Liver (tissue), 3 donors: Measurements from ENCODE around the gene MBD3L3.

Experiments
- JUND ChIP-seq, 2 donors: IDR thresholded peaks; 2 replicates each; pipeline ENCODE4 v1.6.1; 2016; ENCODE audit warnings: antibody characterized with exemption in 2 of 2
- YY1 ChIP-seq: IDR thresholded peaks from 2 replicates; pipeline ENCODE4 v1.6.1; 2016; ENCODE audit warnings: antibody characterized with exemption, mild to moderate bottlenecking
- TF ChIP-seq, protein P1 (sequence below): fragments of 150-350 bp; IDR thresholded peaks from 2 replicates; pipeline ENCODE4 v1.5.1; 2017; ENCODE audit warnings: improper control_type of control experiment, low read depth, low read length; ENCODE audit not compliant: missing input control
- donor health status: healthy.
- donor health status: healthy.

DNA sequence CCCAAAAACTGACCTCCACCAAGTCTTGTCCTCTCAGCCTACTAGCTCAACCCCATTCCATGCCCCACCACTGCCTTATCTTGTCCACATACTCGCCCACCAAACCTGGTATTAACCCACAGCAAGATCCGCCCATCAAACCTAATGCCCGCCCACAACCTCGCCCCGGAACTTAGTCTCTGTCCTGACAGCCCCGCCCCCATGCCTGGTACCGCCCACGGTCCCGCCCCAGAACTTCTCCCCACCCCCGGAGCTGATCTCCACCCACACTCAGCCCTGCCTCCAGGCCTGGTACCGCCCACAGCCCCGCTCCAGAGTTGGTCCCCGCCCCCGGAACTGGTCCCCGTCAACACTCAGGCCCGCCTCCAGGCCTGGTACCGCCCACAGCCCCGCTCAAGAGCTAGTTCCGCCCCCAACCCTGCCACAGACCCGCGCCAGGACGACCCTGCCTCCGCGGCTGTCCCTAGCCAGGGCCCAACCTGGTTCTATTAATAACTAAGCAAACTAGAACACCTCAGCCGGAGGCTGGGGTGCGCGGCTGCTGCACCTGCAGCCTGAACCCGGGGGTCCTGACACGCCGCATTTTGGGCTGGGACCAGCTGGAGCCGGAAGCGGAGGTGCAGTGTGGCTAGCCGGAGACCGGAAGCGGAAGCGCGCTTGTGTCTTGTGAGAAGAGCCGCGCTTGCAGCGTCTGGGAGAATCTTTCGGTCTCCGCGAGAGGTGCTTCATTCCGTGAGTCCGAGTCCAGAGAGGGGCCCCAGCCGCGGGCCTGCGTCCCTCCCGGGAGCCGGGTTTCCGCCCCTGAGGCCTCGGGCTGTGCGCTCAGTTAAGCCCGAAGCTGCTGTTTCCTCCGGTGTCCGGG is 10.8 kb upstream of the MBD3L3 start, which contains the start of gene ZNF557:
- peak in 1 of 2 donors; percentile 50 for TF ChIP-seq JUND (IDR thresholded peaks at IDR 0.05)
- TF ChIP-seq, protein P1, sequence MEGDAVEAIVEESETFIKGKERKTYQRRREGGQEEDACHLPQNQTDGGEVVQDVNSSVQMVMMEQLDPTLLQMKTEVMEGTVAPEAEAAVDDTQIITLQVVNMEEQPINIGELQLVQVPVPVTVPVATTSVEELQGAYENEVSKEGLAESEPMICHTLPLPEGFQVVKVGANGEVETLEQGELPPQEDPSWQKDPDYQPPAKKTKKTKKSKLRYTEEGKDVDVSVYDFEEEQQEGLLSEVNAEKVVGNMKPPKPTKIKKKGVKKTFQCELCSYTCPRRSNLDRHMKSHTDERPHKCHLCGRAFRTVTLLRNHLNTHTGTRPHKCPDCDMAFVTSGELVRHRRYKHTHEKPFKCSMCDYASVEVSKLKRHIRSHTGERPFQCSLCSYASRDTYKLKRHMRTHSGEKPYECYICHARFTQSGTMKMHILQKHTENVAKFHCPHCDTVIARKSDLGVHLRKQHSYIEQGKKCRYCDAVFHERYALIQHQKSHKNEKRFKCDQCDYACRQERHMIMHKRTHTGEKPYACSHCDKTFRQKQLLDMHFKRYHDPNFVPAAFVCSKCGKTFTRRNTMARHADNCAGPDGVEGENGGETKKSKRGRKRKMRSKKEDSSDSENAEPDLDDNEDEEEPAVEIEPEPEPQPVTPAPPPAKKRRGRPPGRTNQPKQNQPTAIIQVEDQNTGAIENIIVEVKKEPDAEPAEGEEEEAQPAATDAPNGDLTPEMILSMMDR, result no peak
- peak; percentile 38 for TF ChIP-seq YY1
